ENCODE data around the gene NEMP2.

The NEMP2 gene

DNA sequence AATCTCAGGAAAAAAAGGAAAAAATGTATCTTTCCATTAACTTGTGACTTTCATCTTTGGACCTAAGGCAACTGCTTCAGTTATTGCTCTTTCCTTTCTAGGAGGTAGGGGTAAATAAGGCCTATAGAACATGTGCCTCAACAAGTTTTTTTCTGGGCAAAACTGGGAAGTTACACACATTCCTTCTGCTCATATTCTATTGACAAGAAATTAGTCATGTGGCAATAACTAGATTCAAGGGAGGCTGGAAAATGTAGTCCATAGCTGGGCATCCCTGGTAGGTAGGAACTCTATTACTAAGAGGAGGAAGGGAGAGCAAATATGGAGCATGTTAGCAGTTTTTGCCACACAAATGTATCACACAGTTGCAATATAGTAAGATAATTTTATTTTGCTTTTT is 37.7 kb upstream of the NEMP2 start:
- DNase-seq: no peak
- in situ Hi-C loops (cut with HindIII; ENCODE audit: low pct_ligation_motif_present, low sequenced_read_pairs): no loop called here
- Histone ChIP-seq H3K4me3 (ENCODE audit: low read depth, low read length) (no peak overlapping the region), H3K36me3 (replicated peaks) (no peaks in the 10 kb centered on the region), H3K27ac (no peak overlapping the region), H3K27me3 (replicated peaks) (no peaks in the 10 kb centered on the region)
- TF ChIP-seq, protein P1, sequence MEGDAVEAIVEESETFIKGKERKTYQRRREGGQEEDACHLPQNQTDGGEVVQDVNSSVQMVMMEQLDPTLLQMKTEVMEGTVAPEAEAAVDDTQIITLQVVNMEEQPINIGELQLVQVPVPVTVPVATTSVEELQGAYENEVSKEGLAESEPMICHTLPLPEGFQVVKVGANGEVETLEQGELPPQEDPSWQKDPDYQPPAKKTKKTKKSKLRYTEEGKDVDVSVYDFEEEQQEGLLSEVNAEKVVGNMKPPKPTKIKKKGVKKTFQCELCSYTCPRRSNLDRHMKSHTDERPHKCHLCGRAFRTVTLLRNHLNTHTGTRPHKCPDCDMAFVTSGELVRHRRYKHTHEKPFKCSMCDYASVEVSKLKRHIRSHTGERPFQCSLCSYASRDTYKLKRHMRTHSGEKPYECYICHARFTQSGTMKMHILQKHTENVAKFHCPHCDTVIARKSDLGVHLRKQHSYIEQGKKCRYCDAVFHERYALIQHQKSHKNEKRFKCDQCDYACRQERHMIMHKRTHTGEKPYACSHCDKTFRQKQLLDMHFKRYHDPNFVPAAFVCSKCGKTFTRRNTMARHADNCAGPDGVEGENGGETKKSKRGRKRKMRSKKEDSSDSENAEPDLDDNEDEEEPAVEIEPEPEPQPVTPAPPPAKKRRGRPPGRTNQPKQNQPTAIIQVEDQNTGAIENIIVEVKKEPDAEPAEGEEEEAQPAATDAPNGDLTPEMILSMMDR (IDR thresholded peaks at IDR 0.05; ENCODE audit: low read depth, low read length, missing control alignments): no peak

DNA sequence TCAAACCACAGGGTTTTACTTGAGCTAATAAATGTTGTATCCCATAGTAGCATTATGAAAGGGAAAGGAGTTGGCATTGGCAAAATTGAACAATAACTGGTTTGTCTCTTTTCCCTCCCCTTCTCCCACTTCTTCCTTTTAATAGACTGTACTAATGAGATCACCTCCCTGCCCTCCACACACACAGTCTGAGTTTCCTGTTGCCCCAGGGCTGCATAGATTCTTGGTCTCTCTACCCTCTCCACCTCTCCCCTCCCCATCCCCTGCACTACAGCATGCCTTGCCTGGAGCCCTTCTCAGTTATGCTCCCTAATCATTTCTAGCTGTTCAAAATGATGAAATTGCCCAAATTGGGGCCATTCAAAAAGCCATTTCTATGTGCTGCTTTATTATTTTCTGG is 37.2 kb upstream of the NEMP2 start:
- no peak for DNase-seq
- Histone ChIP-seq H3K4me3 (ENCODE audit: low read depth, low read length) (no peak overlapping the region), H3K36me3 (replicated peaks) (no peaks in the 10 kb centered on the region), H3K27ac (no peak overlapping the region), H3K27me3 (replicated peaks) (no peaks in the 10 kb centered on the region)
- TF ChIP-seq, protein P1 (IDR thresholded peaks at IDR 0.05; ENCODE audit: low read depth, low read length, missing control alignments): no peak
- in situ Hi-C loops (cut with HindIII; ENCODE audit: low pct_ligation_motif_present, low sequenced_read_pairs): no loop called here

DNA sequence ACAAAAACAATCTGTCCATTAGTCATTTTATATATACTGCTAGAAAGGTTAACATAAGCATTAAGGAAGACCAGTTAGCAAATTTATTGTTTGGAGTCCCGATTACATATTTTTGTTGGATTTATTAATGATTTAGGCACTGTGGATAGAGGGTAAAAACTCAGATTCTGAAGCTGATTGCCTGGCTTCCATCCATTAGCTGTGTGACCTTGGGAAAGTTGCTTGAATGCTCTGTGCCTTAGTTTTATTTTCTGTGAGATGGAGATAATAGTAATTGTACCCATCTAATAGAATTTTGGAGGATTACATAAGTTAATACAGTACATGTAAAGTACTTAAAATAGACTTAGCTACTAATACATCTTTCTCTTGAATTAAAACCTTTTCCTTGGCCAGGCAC is 36.3 kb upstream of the NEMP2 start:
- TF ChIP-seq, protein P1 (IDR thresholded peaks at IDR 0.05; ENCODE audit: low read depth, low read length, missing control alignments): no peak
- Histone ChIP-seq H3K27me3 (replicated peaks) (no peaks in the 10 kb centered on the region), H3K27ac (no peak overlapping the region), H3K4me3 (ENCODE audit: low read depth, low read length) (no peak overlapping the region), H3K36me3 (replicated peaks) (no peaks in the 10 kb centered on the region)
- in situ Hi-C loops (cut with HindIII; ENCODE audit: low pct_ligation_motif_present, low sequenced_read_pairs): no loop called here
- no peak for DNase-seq

DNA sequence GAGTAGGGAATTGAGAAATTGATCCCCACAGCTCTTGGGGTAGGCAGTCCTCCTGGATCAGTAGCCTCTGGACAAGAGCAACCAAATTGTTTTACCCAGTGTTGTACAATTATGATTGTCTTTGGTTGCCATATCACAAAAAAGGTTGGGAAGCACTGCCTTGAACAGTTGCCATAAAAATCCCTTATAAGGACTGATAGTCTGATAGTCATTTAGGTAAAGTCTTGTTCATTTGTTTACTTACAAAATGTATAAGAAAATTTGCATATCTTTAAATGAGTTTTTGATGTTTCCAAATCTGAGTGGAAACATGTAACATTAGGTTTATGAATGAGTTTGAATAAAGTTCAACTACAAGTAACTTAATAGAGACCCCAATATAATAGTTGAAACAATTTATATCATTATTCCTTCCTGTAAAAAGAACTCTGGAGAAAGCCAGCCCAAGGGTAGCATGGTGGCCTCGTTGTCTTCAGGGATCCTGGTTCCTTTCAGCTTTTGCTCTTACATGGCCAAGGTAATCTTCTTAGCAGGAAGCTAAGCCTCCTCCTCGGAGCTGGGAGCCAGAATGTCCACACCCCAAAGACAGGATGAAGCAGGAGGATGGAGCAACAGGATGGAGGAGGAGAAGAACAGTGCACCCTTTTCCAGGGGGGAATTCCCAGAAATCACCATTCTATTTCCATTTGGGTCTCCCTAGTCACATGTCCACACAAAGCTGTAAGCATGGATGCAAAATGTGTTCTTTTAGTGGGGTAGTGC is 35.7 kb upstream of the NEMP2 start:
- Histone ChIP-seq H3K36me3 (replicated peaks) (no peaks in the 10 kb centered on the region), H3K27me3 (replicated peaks) (no peaks in the 10 kb centered on the region), H3K27ac (no peak overlapping the region), H3K4me3 (ENCODE audit: low read depth, low read length) (no peak overlapping the region)
- TF ChIP-seq, protein P1 (IDR thresholded peaks at IDR 0.05; ENCODE audit: low read depth, low read length, missing control alignments): no peak
- no peak for DNase-seq
- in situ Hi-C loops (cut with HindIII; ENCODE audit: low pct_ligation_motif_present, low sequenced_read_pairs): no loop called here

DNA sequence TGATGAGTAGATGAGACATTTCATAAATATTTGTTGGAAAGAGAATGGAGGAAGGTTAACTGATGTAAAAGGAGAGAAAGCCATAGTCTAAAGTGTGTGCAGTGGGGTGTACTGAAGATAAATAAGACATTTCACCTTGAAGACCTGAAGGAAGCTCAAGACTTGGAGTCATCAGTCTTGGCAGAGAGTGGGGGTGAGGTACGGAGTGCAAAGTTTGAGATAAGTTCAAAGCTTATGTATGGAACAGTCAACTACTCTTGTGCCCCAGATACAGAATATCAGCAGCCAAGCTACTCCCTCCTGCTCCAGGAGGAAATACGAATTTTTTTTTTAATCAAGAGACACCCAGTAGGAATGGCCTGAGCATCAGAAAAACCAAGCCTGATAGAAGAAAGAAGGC is 30.3 kb upstream of the NEMP2 start:
- no peak for DNase-seq
- TF ChIP-seq, protein P1 (IDR thresholded peaks at IDR 0.05; ENCODE audit: low read depth, low read length, missing control alignments): no peak
- Histone ChIP-seq H3K36me3 (replicated peaks) (no peaks in the 10 kb centered on the region), H3K27me3 (replicated peaks) (no peaks in the 10 kb centered on the region), H3K27ac (no peak overlapping the region), H3K4me3 (ENCODE audit: low read depth, low read length) (no peak overlapping the region)
- in situ Hi-C loops (cut with HindIII; ENCODE audit: low pct_ligation_motif_present, low sequenced_read_pairs): no loop called here

DNA sequence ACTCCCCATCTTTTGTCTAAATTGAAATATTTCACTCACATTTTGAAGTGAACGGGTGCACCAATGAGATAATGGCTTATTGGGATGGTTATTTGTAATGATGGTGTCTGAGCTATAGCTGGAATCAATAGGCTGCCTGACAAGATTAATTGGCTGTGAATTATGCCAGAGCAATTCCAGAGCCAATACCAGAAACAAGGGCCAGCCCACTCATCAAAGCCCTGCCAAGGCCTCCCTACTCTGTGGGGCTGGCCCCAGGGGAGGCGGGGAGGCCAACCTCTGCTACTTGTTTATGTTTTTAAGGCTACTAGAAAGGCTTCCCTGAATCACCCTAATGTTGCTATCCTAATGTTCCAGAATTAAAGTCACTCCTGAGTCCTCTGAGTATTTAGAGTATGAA is 29.1 kb upstream of the NEMP2 start:
- DNase-seq: no peak
- Histone ChIP-seq H3K27me3 (replicated peaks) (no peaks in the 10 kb centered on the region), H3K27ac (no peak overlapping the region), H3K36me3 (replicated peaks) (no peaks in the 10 kb centered on the region), H3K4me3 (ENCODE audit: low read depth, low read length) (no peak overlapping the region)
- in situ Hi-C loops (cut with HindIII; ENCODE audit: low pct_ligation_motif_present, low sequenced_read_pairs): no loop called here
- TF ChIP-seq, protein P1 (IDR thresholded peaks at IDR 0.05; ENCODE audit: low read depth, low read length, missing control alignments): no peak

Data from brain microvascular endothelial cell (primary cell).